GM21825 (cell line): Measurements from ENCODE around the gene WT1.
"Not testable (repeated sequence)": the region's sequence is repeated elsewhere in the genome, so short reads cannot be mapped to it uniquely, and the experiment has no call there.

Source experiments
- ATAC-seq: cut with Tn5 transposase; IDR thresholded peaks from one replicate; pipeline ENCODE4 v1.9.1; 2021; ENCODE audit warnings: mild to moderate bottlenecking, moderate library complexity; ENCODE audit not compliant: unreplicated experiment

The WT1 gene

DNA sequence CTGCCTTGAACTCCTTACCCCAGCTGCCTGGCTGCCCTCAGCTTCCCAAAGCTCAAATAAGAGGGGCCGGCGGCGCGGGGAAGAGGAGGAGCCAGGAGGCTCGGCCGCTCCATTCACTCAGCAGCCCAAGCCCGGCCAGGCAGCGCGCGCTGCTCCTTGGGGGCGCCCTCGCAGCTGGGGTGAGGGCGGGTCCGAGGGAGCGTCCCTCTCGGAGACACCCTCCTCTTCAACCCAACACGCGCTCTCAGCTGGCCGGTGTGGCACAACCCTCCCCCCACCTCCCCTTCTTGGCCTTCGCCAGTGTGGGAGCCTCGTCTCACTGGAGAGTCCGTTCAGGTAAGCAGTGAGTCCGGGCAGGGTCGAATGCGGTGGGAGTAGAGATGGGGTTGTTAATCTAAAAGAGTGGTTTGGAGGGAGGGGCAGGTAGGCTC, at the start of gene WT1:
WT1 (minus strand) TSS at position 29 of the 431 bp plus-strand sequence.
- ATAC-seq: no peak

DNA sequence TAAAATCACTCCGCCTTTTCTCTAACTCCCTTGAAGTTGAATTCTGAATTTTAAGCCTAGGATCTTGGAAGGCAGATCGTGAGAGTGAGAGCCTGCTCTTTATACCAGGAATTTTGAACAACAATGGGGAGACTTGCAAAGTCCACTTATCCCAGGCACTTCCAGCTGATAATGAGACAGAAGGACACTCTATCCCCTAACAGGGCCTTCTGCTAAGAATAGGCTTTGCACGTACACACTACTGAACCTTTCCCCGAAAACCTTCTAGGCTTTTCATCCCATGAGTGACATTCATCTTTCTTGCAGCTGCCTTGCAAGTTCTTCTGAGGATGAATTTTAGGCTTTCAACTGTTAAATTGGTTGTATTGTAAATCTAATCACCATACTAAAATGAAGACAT, 44.0 kb upstream of the WT1 start:
- no peak for ATAC-seq

DNA sequence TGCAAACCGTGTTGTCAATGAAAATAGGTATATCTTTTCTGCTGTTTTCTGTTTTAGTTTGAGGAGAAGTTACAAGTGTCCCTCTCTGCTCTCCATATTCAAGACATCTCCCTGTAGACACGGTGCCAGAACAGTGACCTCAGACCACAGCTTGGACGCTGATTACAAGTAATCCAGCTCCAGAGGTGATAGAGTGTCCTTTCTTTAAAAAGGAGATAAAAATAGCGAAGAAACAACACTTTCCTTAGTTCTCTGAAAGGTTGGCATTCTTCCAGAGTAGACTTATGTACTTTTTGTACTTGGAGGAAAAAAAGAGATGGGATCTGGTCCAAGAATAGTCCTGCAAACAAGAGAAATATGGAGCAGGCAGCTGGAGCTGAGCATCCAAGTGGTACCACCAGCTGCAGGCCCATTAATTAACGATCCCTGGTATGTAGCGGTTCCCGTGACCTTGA, 43.0 kb upstream of the WT1 start:
- no peak for ATAC-seq

DNA sequence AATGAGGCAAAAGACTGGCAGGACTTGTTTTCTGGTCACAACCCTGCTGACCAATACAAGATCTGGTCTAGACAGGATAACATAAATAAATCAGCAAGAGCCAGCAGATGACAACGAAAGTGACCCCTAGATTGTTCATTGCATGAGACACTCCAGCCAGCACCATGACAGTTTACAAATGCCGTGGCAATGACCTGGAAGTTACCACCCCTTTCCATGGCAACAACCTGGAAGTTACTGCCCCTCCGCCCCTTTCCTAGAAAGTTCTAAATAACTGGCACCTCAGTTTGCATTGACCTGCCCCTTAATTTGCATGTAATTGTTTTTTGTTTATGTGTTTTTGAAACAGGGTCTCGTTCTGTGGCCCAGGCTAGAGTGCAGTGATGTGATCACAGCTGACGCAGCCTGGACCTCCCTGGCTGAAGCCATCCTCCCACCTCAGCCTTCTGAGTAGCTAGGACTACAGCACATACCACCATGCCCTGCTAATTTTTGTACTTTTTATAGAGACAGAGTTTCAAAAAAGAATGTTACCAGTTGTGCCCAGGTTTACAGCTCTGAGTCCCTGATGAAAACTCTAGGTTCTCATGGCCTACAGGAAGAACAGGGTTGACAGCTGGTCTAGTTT, 38.1 kb upstream of the WT1 start:
- ATAC-seq: no peak

DNA sequence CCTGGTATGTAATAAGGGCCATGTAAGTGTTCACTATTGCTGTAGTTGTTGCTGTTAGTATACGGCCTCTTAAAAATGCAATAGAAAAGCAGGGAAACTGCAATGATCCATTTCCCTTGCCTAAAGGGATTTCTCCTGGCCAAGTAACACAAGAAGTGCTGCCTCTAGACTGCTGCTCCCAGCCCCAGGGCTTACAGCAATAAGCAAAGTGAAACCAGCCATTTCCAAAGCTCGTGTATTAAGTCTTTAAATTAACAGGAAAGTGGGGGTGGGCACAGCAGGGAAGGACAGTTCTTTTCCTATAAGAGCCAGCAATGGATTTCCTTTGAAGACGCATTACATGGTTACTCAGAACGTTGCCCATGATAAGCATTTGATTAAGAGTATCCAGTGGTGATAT, 36.9 kb upstream of the WT1 start:
- ATAC-seq: no peak

- ATAC-seq: not testable (repeated sequence)
Measured at GRCh38 chr11:32471544-32471943, 36.2 kb upstream of the WT1 start.

- no peak for ATAC-seq
Measured at GRCh38 chr11:32469791-32470190, 34.5 kb upstream of the WT1 start.

GRCh38 chr11:32466279-32466915, 31.1 kb upstream of the WT1 start:
- no peak for ATAC-seq

GRCh38 chr11:32464078-32464477, 28.7 kb upstream of the WT1 start:
- no peak for ATAC-seq

DNA sequence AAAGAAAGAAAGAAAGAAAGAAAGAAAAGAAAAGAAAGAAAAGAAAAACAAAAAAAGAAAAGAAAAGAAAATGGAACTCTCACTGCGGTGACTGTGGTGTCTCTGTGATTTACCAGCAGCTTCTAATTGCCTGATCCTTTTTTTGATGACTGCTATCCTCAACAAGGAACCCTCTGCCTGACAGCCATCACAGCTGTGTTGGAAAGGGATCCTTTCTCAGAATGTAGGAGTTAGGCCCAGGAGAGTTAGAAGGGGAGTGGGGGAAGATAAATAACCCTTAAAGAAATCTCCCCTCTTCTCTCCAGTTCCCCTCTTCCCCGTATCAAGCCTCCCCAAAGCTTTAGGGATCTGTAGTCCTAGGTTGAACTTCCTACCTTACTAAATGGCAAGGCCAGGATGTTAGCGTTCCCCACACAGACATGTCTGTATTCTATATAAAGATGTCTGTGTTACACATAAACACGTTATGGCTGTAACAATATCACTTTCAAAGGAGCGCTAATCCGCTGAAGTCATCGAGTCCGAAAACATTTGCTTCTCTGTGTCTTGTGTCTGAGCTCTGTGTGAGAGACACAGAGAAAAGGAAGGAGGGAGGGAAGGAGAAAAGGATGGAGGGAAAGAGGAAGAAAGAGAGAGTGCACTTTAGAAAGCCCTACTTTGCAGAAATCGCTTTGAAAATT, 26.8 kb upstream of the WT1 start:
- ATAC-seq: no peak

GRCh38 chr11:32456864-32457263, 21.5 kb upstream of the WT1 start:
- ATAC-seq: no peak

DNA sequence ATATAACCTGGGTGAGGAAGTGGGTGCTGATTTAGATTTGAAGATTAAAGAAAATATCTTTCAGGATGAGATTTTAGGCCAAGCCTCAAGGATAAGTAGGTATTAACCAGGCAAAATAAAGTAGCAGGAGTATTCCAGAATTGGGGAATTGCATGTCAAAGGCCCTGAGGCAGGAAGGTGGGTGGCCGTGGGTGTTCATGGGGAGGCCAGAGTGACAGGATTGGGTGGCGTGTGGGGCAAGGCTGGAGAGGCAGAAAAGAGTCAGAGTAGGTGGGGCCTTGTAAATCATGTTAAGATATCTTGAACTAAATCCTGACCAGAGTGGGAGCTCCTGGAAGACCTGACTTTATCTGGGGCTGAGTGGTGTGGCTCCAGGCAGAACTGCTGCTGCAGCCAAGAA, 19.7 kb upstream of the WT1 start:
- no peak for ATAC-seq

GRCh38 chr11:32451808-32452207, 16.5 kb upstream of the WT1 start:
- ATAC-seq: no peak

GRCh38 chr11:32450372-32450771, 15.0 kb upstream of the WT1 start:
- ATAC-seq: no peak

DNA sequence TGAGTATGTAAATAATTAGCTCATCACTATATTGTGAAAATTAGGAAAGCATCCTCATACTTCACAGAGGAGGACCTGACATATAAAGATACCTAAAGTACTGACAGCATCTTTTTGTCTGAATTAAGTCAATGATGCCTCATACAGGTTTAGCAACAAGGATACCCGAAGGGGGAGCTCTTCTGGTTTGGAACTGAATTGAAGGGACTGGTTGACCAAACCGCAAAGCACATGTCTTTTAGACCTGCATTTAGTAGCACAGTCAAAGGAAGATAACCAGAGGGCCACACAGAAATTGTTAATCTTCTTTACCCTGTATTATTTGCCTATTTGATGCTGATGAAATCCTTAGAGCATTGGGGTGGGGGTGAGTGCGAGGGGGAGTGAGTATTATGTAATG, 12.9 kb upstream of the WT1 start:
- ATAC-seq: no peak

DNA sequence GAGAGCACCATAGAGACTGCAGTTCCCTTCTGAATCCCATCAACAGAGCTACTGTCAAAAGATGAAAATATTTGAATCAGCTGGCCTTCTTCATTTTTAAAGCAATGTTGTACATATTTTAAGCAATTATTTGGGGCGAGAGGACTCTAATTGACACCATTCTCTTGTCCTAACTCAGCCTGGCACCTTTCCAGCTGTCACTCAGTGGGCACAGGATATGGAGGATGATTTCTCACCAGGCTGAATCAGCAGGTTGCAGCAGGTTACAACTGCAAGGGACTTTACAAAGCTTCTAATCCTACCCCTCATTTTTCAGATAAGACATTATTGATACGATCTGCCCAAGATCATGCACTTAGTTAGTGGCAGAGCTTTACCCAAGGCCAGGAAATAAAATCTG, 11.9 kb upstream of the WT1 start:
- no peak for ATAC-seq

DNA sequence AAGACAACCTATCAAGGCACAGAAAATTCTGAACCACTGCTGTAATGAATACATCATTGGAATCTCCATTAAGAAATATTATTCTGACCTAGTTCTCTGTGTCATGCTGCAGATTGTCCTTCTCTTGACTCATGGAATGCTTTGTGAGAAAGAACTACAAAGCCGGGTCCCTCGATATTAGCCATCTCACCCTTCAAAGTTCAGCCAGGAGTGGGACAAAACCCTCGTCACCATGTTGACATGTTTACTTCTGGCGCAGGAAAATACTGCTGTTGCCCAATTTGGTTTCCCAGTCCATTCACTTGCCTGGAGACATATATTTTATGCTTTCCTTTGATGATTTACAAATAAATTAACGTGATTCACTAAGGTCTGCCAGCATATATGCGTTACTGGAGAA, 10.9 kb upstream of the WT1 start:
- ATAC-seq: no peak

DNA sequence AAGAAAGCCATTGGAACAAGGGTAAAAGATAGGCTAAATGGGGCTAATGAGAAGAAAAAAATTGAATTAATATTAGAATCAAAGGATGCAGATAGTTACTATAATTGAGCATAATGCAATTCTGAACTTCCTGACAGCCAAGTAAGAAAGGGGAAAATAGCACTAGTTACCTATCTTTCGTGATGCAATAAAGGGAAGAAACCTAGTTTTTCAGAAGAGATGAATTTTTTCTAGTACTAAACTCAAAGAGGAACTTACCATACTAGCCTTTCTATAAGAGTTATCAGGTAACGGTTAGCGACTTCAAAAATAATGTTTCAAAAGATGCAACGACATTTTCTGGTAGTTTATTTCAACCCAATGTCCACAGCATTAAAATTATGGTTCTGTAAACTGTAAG, 8.8 kb upstream of the WT1 start:
- no peak for ATAC-seq

GRCh38 chr11:32440916-32441315, 5.6 kb upstream of the WT1 start:
- no peak for ATAC-seq

DNA sequence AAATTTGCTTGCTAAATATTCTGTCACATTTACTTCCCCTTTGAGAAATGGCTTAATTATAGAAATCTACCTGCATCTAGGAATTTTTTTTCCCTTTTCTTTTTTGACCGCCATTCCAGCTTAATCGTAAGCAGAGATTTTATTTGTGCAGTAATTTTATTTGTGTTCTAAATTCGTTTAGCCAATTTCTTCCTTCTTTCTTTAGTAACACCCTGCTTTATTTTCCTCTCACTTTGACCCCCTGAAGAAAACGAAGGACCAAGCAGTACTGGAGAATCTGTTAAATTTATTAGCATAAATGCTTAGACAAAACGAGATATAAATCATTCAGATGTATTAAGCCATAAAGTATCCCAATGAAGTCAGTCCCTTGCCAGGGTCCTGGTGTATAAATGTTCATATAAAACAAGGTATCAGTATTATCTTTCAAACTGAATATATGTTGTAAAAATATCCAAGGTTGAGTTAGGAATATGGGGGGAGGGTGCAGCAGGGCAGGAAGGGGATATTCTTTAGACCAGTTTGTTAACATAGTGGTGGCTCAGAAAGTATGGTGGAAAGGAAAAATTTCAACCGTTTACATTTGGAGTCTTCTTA, 5.1 kb upstream of the WT1 start:
- no peak for ATAC-seq

DNA sequence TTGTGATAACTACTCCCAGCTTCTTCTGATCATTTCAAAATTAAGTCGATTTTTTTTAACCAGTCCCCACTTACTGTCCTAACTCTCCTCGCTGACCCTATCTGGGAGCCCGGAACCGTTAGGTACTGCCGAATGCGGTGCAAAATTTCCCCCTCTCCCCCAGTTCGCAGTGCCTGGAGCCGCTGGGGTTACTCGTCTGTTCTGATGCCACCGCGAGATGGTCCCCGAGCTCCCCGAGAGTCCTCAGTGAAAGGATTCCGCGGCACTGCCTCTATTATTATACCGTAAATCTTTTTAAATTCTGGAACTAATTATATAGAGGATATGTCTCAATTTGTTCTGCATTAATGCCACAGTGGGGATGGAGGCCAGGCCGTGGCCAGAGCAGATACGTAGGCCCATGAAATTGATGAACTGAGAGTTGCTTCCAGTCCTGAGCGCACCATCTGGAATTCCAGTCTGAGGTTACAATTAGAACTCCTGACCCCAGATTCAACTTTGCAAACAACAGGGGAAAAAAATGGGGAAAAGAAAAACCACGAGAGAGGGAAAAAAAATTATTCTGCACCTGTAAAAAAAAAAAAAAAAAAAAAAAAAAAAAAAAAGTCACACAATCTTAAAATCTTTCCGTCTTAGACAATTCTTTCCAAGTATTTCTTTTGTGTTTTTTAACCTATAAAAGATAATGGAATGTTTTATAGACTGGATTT, 4.3 kb upstream of the WT1 start:
- no peak for ATAC-seq
